Measurements from ENCODE around the gene CA7. TPM values are rescaled to one million over a fixed set of nuclear protein-coding genes. Genes with fewer than 3 reads are reported as not detected.
"Not testable (repeated sequence)": the region's sequence is repeated elsewhere in the genome, so short reads cannot be mapped to it uniquely, and the experiment has no call there.

Gene CA7
- total RNA-seq, 1 donor from 2014 or later = not detected

DNA sequence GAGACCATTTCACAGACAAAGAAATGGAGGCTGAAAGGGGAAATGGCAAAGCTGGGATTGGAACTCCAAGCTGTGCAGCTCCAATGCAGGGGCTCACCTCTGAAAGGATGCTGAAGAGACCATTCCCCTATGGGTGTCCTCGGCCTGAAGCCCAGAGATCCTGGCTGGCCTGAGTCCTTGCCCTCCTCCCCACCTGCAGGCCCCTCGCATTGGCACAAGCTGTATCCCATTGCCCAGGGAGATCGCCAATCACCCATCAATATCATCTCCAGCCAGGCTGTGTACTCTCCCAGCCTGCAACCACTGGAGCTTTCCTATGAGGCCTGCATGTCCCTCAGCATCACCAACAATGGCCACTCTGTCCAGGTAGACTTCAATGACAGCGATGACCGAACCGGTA is 2.6 kb downstream of the CA7 start:
- DNase-seq = no peak

DNA sequence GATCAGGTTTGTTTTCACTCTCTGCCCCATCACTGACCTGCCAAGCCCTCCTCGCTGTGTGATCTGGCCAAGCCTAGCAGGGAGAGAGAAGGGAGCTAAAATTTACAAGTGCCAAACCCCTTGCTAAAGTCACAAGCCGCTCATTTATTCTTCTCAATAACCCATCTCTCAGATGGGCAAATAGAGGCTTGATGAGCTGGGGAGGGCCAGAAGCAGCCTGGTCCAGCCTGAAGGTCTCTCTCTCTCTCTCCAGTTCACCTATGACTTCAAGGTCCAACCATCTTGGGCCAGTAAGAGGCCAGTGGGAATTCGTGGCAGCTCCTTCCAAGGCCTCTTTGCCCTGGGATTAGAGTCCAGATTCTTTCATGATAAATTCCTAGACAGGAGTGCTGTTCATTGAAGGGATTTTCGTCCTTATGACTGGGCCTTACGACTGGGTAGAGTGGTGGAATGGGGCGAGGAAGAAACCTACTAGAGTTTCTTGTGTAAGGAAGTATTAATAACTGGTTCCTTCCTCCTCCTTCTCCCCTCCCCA is 3.4 kb downstream of the CA7 start:
- no peak for DNase-seq

DNA sequence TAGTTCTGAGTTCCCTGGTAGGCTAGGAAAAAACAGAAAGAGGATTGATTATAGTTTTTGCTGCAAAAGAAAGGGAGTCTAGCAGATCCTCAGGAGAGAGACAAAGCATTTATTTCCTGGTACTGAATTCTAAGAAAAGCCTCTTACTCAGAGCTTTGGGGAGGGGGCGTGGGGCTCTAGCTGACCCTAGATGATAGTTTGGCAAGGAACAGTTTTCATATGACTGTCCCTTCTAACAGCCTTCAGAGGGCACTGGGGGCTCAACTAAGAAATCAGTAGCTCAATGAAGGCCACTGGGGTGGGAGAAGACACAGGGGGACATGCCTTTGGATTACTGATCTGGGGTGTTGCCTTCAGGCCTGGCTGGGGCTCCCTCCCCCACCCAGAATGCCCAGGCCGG is 4.0 kb downstream of the CA7 start:
- DNase-seq = no peak

DNA sequence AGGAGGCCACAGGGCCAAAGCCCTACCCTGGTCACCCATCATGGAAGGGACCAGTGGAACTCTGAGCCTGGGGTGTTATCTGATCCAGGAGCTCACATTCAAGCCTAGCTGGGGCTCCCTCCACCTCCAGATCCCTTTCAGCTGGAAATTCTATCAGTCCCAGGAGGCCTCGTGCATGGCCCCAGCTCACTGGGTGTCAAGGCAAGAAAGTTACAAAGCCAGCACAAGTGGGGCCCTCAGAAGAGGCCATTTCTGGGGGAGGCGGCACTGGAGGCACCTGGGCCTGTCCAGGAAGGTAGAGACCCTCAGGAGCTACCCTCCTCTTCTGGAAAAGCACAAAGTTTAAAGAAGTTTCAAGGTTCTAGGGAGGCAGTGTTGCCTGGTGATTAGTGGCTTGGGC is 4.8 kb downstream of the CA7 start:
- DNase-seq = no peak

DNA sequence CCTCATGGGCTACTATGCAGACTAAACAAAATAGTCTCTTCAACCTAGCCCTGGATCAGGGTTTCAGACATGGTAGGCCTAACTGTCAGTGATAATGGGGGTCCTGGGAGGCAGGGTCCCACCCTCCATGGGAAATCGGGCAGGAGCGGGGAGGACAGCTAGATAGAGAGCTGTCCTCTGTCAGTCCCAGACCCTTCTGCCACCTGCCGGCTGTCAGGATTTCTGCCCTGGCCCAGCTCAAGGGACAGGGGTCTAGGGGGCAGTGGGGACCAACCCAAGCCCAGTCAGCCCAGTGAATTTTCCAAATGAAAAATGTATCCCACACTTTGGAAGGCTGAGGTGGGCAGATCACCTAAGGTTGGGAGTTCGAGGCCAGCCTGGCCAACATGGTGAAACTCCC is 5.3 kb downstream of the CA7 start:
- DNase-seq = no peak

DNA sequence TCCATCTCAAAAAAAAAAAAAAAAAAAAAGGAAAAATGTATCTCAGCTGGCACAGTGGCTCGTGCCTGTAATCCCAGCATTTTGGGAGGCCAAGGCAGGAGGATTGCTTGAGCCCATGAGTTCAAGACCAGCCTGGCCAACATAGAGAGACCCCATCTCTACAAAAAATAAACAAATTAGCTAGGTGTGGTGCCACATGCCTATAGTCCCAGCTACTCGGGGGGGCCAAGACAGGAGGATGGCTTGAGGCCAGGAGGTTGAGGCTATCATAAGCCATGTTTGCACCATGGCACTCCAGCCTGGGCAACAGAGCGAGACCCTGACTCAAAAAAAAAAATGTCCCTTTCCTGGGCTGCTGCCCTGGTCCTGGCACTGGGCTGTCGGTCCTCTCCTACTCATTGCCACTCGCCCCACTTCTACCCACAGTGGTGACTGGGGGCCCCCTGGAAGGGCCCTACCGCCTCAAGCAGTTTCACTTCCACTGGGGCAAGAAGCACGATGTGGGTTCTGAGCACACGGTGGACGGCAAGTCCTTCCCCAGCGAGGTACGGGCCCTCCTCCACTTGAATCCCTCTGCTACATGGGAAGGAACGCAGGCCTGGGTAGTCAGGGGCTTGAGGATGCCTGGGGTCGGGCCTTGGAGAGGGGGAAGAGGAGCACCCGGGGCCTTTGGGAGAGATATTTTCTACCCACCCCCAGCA is 6.1 kb downstream of the CA7 start:
- no peak for DNase-seq

DNA sequence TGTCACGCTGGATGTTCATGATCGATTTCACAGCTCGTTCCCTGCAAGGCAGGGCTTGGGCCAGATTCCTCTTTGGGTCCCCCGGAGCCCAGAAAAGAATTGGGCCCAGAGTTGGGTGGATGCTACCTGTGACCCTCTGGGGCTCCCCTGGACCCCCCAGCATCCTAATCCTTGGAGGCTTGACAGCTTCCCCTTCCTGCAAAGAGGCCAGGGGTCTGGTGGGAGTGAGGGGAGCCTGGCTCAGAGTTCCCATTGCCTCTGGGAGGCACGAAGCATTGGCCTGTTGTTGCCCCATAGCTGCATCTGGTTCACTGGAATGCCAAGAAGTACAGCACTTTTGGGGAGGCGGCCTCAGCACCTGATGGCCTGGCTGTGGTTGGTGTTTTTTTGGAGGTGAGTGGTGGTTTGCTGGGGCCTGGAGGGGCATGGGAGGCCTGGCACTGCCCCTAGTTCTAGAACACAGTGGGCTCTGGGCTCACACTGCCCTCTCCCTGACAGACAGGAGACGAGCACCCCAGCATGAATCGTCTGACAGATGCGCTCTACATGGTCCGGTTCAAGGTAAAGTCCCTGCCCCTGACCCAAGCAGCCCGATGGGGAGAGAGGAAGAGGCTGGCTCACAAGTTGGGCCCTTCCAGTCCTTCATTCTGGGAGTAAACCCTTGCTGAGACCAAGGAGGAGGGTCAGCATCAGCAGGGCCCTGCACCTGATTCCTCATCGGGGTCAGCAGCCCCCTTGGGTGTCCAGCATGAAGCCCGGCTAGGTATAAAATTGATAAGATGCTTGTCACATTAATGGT is 7.2 kb downstream of the CA7 start:
- no peak for DNase-seq

DNA sequence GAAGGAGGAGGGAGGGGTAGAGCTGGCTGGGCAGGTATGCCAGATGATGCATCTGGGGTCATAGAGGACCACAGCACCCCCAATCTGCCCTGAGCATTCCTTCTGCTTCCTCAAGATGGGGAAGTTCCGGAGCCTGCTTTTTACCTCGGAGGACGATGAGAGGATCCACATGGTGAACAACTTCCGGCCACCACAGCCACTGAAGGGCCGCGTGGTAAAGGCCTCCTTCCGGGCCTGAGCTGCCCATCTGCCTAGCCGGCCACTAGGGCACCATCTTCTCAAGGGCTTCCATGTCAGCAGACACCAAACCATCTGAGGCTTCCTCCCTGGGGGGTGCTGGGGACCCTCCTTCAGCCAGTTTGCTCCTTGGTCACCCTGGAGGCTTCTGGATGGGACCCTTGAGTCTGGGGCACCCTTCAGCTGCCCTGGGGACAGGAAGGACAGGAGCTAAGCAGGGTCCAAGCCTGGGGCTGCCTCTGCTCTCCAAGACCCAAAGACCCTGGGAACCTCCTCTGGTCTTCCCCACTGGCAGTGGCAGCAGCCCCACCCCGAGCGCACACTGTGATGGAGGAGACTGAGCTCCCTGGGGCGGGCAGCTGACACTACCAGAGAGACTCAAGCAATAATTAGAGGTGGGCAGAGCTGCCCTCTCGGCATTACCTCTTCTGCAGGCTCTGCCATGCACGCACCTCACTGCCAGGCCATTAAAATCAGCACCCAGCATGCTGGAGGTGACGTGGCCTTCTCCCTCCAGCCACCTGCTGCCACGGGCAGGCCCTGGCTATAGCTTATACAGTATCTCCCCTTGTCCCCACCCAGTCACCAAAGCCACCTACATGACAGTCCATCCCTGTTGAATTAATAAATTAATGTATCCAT is 9.3 kb downstream of the CA7 start:
- no peak for DNase-seq

DNA sequence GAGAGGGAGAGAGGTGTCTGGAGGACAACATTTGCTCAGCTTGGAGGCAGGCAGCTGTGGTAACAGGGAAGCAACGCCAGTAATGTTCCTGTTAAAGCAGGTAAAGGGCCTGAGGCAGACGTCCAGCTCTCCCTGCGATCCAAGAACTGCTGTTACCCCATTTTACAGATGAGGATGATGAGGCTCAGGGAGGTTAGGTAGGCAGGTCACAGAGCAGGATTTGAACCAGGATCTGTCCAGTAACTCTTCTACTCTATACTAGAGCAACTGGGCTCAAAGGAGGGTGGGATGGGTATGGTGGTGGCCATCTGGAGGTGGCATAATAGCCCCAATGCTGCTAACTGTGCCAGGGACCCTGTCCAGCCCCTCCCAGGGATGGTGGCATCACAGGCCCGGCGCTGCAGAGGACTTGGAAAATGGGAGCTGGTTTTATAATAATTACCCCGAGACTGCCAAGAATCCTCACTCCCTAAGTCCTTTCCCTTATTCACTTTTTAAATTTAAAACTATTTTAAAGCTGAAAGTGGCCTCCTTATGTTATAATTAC is 12.0 kb downstream of the CA7 start:
- no peak for DNase-seq

DNA sequence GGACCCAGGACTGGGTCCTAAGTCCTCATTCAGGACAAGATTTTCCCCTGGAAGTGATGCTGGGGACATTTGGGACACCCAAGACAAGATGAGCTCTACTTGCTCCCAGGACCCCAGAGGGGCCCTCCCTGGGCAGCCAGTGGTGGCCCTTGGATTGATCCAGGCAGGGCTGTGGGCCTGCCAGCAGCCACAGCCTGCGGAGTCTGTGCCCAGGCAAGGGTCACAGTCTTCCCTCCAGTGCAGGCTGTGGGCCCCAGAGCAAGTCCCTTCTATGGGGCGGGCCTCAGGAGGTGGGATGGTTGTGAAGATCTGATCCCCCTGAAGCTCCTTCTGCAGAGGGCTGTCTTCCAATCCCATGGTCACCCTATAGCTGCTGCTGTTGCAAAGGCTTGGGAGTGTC is 12.6 kb downstream of the CA7 start:
- no peak for DNase-seq

DNA sequence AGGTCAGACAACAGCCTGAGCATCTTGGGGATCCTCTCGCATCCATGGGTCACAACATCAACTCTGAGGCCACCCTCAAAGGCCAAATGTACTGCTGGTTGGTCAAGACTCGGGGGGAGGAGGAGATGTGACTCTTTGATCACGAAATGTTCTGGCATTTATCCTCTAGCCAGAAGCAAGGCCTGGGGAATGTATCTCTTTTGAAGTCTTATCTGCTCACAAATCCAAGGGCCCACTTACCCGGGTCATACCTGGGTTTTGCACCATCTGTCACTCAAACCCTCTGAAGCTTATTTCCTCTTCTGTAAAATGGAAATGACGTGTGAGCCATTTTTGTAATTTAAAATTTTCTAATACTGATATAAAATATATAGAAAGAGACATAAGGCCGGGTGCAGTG is 13.2 kb downstream of the CA7 start:
- DNase-seq = no peak

DNA sequence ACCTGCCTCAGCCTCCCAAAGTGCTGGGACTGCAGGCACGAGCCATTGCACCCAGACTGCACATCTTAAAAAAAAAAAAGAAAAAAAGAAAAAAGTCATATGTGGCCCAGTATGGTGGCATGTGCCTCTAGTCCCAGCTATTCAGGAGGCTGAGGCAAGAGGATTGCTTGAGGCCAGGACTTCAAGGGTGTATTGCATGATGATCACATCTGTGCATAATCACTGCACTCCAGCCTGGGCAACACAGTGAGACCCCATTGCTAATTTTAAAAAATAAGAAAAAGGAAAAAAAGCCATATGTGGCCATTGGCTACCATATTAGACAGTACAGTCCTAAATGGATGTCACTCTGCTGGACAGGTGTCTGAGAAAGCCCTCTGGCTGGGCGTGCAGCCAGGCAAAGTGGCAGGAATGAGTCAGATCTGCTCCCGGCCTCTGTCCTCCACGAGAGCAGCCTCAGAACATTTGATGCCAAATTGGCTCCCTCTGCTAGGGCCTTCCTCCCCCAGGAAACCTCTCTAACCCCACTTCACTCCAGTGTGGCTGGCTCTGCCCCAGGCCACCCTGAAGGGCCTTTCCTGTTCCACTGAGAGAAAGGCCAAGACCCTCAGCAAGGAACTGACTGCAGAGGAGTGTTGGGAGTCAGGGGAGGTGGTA is 14.7 kb downstream of the CA7 start:
- no peak for DNase-seq

DNA sequence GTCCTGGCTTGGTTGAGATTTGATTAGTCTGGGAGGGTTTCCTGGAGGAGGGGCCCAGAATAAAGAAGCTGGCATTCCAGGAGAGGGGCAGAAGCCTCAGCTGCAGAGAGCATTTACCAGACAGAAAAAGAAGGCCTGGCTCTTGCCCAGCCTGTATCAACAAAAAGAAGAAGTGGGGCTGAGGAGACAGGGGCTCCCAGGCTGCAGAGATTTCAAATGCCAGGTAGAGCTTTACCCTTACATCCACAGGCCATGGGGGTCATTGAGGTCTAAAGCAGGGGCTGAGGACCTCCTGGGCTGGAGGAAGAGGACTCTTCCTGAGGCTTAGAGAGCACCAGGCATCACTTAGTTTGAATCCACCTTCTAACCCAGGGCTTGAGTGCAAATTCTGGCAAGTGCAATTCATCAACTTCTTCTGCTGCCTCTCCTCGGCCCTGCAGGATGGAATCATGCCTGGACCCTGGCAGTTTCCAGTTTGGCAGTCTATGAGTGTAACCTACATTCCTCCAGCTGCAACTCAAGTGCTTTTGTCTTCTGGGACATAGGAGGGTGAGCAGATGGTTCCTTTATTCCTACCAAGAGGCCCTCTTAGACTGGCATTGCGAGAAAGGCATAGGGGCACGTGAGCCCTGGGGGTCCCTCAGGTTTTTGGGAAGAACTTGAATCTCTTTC is 15.3 kb downstream of the CA7 start:
- DNase-seq = no peak

DNA sequence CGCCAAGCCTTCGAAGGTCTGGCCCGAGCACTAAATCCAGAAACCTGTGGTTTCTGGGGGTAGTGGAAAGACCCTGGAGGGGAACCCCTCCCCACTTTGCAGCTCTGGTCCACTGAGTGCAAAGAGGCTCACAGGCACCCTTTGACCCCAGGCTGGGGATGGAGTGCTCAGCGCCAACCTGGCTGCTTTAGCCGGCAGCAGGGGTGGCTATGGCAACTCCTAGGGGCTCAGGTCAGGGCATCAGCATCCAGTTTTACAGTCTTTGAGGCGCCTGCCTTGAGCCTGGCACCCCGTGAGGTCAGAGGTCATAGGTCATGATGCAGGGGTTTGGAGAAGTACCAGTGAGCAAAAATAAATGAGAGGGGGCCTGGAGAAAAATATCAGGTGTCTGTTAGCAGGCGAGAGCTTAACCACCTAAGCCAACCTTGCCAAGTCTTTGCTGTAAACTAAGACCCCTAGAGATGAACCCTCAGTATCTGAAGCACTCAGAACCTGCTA is 17.9 kb downstream of the CA7 start:
- DNase-seq = no peak

DNA sequence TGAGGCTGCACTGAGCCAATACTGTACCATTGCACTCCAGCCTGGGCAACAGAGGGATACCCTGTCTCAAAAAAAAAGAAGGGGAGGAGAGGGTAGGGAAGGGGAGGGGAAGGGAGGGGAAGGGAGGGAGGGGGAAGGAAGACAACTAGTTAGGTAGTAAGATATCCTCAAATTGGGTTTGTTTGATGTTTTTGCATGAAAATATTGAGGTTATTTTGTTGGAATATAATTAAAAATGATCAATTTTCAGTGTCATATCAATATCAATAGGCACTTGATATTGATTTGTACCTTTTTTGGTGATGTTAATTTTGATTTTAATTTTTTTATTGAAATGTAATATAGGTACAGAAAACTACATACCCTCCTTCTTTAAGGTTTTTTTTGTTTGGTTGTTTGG is 19.5 kb downstream of the CA7 start:
- DNase-seq = no peak

DNA sequence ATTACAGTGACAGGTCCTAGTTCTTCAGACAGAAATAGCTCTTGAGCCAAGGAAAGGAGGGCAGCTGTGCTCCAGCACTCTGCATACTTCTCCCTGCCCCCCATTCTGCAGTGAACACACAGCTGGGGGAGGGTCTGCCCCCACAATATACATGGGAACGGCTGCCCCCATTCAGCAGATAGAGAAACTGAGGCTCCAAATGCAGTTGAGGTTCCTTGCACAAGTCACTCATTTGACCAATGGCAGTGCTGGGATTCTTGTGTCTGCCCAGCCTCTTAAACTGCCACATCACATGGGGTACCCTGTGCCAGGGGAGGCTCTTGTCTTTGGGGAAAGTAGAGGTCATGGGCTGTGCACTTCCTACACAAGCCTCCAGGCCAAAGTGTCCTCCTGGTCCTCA is 25.2 kb downstream of the CA7 start:
- DNase-seq = no peak

DNA sequence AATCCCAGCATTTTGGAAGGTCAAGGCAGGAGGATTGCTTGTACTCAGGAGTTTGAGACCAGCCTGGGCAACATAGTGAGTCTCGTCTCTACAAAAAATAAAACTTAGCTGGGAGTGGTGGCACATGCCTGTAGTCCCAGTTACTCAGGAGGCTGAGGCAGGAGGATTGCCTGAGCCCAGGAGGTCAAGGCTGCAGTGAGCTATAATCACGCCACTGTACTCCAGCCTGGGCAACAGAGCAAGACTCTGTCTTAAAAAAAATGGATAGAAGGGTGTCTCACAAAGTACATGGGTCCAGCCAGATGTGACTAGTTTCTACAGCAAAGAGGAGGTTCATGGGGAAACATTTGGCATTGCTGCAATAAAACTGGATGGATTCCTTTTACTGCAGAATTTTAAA is 27.1 kb downstream of the CA7 start:
- DNase-seq = not testable (repeated sequence)

DNA sequence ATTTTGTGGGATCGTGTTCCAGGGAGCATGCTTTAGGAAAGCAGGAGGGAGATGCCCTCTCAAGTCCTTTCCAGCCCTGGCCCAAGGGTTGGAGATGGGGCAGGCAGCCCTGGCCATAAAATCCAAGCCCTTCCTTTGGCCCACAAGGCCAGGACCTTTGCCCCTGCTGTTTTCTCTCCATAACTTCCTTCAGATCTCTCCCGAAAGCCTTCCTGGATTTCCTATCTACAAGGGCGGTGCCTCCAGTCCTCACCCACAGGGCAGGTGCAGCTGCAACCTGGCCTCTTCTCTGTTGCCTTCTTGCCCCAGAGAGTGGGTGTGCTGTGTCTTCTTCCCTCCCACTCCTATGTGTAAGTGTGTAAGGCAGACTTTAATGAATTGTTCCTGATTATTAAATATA is 27.6 kb downstream of the CA7 start:
- DNase-seq = no peak

DNA sequence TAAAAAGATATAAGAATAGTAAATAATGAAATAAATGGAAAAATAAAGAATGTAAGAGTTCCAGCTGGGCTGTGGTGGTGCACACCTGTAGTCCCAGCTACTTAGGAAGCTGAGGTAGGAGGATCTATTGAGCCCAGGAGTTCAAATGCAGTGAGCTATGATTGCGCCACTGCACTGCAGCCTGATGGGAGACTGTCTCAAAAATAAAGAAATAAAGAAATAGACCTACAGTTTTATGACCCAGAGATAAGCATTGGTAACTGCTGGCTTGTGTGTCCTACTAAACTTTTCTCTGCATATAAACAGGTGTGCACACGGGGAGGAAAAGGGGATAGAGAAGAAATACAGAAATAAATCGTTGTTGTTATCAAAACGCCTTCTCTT is 28.3 kb downstream of the CA7 start:
- no peak for DNase-seq

DNA sequence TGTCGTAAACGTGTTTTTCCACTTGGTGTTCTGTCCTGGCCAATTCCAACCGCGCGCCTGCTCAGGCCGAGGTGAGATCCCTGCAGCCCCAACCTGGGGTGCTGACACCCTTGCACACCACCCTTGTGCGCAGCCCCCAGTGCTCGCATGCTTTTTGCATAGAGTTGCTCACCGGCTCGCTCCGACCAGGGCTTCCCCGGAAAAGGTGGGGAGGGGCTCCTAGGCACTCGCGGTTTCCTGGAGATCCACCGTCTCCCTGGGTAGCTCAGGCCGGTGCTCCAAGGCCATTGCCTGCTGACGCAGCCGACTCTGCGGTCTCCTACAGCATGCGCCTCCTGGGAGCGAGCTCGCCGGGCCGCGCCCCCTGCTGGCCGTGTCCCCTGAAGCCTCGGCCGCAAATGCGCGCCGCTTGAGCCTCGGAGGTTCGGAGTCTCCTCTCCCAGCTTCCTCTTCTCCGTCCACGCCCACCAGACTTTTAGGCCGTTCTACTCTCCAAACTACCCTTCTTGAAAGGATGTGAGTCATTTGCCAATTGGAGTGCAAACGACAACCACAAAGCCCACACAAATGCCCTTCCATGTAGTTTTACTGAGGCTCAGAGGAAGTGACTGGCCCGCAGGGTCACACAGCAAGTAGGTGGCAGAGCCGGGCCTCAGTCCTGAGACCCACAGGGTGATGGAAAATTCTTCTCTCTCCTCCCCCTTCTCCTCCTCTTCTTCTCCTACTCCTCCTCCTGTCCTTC is 28.9 kb downstream of the CA7 start:
- peak; percentile 64 for DNase-seq

DNA sequence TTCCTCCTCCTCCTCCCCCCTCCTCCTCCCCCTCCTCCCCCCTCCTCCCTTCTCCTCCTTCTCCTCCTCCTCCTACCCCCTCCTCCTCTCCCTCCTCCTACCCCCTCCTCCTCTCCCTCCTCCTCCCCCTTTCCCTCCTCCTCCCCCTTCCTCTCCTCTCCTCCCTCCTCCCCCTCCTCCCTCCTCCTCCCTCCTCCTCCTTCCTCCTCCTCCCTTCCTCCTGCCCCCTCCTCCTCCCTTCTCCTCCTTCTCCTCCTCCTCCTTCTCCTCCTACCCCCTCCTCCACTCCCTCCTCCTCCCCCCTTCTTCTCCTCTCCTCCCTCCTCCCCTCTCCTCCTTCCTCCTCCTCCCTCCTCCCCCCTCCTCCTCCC is 29.5 kb downstream of the CA7 start:
- no peak for DNase-seq

Data from skin of body (tissue), 2 donors.